GM15510 (cell line): ENCODE results near the gene DDX46.

ENCODE experiments used
- POLR2A ChIP-seq: IDR thresholded peaks from 3 replicates; pipeline ENCODE4 v1.6.1; 2011; ENCODE audit warnings: borderline replicate concordance; ENCODE audit not compliant: insufficient read length; ENCODE audit errors: extremely low read depth

DDX46 gene

GRCh38 chr5:134873987-134874830 is 115.6 kb downstream of the DDX46 start, which contains the start of gene TXNDC15:
TXNDC15 (plus strand) TSS chr5:134874371; CDS start chr5:134874428, 57 bp downstream.
- peak; percentile 91 for TF ChIP-seq POLR2A

- no peak for TF ChIP-seq POLR2A
These were observed 116.5 kb downstream of the DDX46 start for GRCh38 chr5:134874831-134875655.

- TF ChIP-seq POLR2A: no peak
These were observed 118.6 kb downstream of the DDX46 start for GRCh38 chr5:134877159-134877558.

GRCh38 chr5:134878403-134878802 is 119.8 kb downstream of the DDX46 start:
- TF ChIP-seq POLR2A: no peak

- TF ChIP-seq POLR2A: no peak
These were observed 120.9 kb downstream of the DDX46 start for GRCh38 chr5:134879456-134879855.
